GM04503 (cell line): Measurements from ENCODE around the gene MTARC1.
A peak's percentile ranks its signal among the peaks of the same experiment; 100 is the strongest.

Experiments
- DNase-seq: peaks from one replicate; pipeline ENCODE4 v3.0.0-alpha.2; 2012; ENCODE audit warnings: low read depth

Gene MTARC1

GRCh38 chr1:220807726-220808125, 21.0 kb downstream of the MTARC1 start:
- DNase-seq: no peak

GRCh38 chr1:220808345-220809186, 21.9 kb downstream of the MTARC1 start:
- no peak for DNase-seq

- no peak for DNase-seq
These were observed 22.5 kb downstream of the MTARC1 start for GRCh38 chr1:220809187-220809550.

- no peak for DNase-seq
These were observed 23.0 kb downstream of the MTARC1 start for GRCh38 chr1:220809704-220810103.

- DNase-seq: no peak
These were observed 23.5 kb downstream of the MTARC1 start for GRCh38 chr1:220810179-220810653.

- DNase-seq: no peak
These were observed 24.2 kb downstream of the MTARC1 start for GRCh38 chr1:220810963-220811362.

- no peak for DNase-seq
These were observed 25.0 kb downstream of the MTARC1 start for GRCh38 chr1:220811695-220812094.

- DNase-seq: no peak
These were observed 25.6 kb downstream of the MTARC1 start for GRCh38 chr1:220812308-220812707.

GRCh38 chr1:220813013-220813412, 26.3 kb downstream of the MTARC1 start:
- DNase-seq: no peak

GRCh38 chr1:220815409-220815808, 28.7 kb downstream of the MTARC1 start:
- no peak for DNase-seq

GRCh38 chr1:220817907-220818306, 31.2 kb downstream of the MTARC1 start:
- peak; percentile 68 for DNase-seq

- DNase-seq: peak; percentile 96
These were observed 31.9 kb downstream of the MTARC1 start for GRCh38 chr1:220818421-220819173.

GRCh38 chr1:220819467-220820026, 32.8 kb downstream of the MTARC1 start:
- DNase-seq: no peak

GRCh38 chr1:220824031-220824989, 37.6 kb downstream of the MTARC1 start:
- no peak for DNase-seq

GRCh38 chr1:220825819-220826551, 39.3 kb downstream of the MTARC1 start:
- no peak for DNase-seq

- DNase-seq: no peak
These were observed 40.0 kb downstream of the MTARC1 start for GRCh38 chr1:220826729-220827128.

- DNase-seq: no peak
These were observed 40.9 kb downstream of the MTARC1 start for GRCh38 chr1:220827445-220828178.

- DNase-seq: no peak
These were observed 41.4 kb downstream of the MTARC1 start for GRCh38 chr1:220828179-220828490.

- DNase-seq: no peak
These were observed 42.4 kb downstream of the MTARC1 start for GRCh38 chr1:220828950-220829586.

- DNase-seq: no peak
These were observed 46.7 kb downstream of the MTARC1 start for GRCh38 chr1:220833436-220833835.
